DMS79 (cell line): ENCODE data around the gene MACROD2.
"Not testable (repeated sequence)": the region's sequence is repeated elsewhere in the genome, so short reads cannot be mapped to it uniquely, and the experiment has no call there.

Source experiments
- DNase-seq: peaks from one replicate; lab custom pipeline; 2025; lab: John Stamatoyannopoulos, UW

The MACROD2 gene

DNA sequence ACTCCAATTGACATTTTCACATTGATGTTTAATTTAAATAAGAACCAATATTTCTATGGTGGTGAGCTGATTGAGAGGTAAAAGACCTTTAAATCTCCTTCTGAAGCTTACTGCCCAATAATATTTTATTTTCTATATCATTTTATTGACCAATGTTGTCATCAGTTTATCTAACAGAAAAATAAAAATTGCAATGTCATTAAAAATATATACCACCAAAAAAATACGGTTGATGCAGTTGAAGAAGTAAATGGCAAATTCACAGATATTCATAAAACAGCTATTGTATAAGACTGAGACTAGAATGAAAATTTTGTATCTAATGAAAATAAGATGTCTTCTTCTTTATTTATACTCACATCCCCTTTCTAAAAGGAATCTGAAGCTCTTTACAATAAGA, 1375.1 kb downstream of the MACROD2 start:
- DNase-seq = no peak

GRCh38 chr20:15374682-15375081, 1379.4 kb downstream of the MACROD2 start:
- DNase-seq = no peak

DNA sequence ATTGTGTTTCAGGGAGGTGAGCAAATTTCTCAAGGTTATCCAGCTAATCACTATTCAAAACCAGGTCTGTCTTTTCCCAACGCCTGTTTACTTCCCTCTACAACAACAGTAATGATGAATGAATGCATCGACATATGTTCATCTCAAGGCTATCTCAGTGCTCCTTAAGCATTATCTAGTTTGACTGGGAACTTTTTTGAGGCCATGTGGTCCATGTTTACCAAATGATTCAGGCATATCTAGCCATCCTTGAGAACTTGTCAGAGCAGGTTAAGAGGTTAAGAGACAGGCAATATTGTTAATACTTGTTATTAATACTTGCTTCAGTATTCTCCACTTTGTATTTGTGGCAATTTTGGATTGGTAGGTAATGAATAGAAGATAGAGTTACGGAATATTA, 1380.5 kb downstream of the MACROD2 start:
- no peak for DNase-seq

GRCh38 chr20:15377603-15378002, 1382.3 kb downstream of the MACROD2 start:
- not testable (repeated sequence) for DNase-seq

- DNase-seq = no peak
These were observed 1382.8 kb downstream of the MACROD2 start for GRCh38 chr20:15378151-15378550.

- DNase-seq = no peak
These were observed 1384.5 kb downstream of the MACROD2 start for GRCh38 chr20:15379681-15380296.

GRCh38 chr20:15380770-15381169, 1385.5 kb downstream of the MACROD2 start:
- DNase-seq = no peak

GRCh38 chr20:15387228-15387627, 1391.9 kb downstream of the MACROD2 start:
- DNase-seq = no peak

GRCh38 chr20:15395457-15395856, 1400.1 kb downstream of the MACROD2 start:
- DNase-seq = no peak

DNA sequence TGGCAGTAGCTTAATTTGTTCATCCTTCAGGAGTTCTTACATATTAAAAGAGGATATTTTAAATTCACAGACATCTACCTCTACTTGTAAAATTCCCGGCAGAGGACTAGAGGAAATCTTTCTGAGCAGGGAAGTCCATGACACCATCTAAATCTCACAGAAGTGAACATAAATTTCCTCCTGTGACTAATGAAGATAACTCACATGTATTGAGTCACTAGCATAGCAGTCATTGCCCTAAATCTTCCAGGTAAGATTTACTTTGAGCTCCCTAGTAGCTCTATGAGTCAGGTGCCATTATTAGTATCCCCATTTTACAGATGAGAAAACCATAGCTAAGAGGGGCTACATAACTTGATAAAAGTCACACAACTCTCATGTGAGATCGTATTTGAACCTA, 1400.7 kb downstream of the MACROD2 start:
- no peak for DNase-seq

DNA sequence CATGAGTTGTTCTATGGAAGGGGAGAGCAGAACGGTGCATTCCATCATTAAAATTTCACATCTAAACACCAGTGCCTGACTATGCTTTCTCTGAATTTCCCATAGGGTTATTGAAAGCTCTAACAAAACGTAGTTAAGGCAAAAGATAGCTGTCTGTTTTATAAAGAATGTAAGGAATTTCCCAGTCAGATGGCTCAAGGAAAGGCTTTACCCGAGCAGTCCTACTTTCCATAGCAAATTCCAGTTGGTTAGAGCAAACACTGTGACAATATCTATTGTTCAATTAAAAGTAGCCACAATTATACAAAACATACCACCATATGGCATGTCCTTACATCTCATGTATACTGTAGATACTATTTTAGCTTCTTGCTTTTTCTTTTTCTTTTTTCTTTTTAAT, 1401.6 kb downstream of the MACROD2 start:
- no peak for DNase-seq

DNA sequence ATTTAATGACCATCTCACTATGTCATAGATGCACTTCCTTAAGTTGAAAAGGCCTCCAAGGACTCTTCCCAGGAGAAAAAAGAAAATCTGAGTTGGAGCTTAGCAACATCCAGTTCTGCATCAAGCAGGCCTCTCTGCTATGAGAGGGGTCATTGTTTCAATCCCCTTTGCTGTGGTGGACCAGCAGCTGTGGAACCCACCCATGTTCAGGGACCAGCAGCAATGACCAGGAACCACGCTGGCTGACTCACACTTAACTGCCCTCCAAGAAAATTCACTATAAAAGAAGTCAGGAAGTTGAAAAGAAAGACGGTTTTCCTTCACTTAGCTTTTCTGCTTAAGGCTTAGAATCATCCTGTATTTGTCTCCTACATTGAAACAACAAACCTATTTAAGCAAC, 1404.5 kb downstream of the MACROD2 start:
- DNase-seq = no peak

- DNase-seq = no peak
These were observed 1410.8 kb downstream of the MACROD2 start for GRCh38 chr20:15406072-15406471.

GRCh38 chr20:15411781-15412180, 1416.5 kb downstream of the MACROD2 start:
- no peak for DNase-seq

DNA sequence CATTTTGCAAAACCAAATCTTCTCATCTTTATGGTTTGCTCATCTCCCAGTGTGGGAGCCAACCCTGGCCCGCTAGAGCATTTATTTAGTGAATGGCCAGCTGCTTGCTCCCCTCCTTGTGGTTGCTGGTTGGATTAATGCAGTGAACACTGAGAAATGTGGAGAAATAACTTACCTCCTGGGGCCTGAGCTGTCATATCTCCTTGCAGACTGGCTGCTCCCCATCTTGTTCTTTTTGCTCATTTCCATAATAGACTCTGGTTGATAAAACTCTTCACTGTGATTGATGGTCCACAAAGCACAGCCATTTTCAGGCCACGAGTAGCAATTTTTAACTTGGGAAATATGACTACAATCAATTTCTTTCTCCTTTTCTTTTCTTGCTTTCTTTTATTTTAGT, 1420.6 kb downstream of the MACROD2 start:
- DNase-seq = no peak

- no peak for DNase-seq
These were observed 1424.5 kb downstream of the MACROD2 start for GRCh38 chr20:15419856-15420255.

DNA sequence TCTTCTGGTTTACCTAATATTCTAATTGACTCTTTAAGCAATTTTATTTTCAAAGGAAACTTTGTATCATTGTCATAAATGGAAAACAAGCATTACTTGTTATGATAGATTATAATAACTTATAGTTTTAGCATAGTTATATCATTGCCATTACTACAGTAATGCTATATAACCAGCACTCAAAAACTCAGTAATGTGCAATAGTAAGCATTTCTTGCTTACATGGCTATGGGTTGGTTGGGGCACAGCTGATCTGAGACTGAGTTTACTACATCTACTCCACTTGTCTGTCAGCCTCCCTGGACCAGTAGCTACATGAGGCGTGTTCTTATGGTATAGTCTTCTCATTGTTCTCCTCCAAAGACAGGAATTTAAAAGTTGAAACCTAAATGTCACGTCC, 1427.7 kb downstream of the MACROD2 start:
- DNase-seq = no peak

DNA sequence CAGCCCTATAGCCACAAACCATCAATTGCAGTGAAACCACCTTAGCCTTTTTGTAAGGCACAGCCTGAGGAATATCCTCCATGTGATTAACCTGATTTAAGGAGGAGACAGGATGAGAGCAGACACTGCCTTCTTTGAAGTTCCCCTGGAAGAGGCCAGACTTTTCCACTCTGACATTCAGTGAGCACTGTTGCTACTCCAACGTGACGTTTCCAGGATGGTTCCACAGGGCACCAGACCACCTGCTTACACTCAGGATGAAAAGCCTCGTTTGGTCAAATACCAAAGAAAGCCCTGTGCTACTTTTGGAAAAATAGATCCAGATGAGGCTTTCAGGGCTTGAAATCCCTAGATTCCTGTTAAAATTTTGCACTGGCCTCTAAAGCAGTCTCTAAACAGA, 1444.2 kb downstream of the MACROD2 start:
- DNase-seq = no peak

DNA sequence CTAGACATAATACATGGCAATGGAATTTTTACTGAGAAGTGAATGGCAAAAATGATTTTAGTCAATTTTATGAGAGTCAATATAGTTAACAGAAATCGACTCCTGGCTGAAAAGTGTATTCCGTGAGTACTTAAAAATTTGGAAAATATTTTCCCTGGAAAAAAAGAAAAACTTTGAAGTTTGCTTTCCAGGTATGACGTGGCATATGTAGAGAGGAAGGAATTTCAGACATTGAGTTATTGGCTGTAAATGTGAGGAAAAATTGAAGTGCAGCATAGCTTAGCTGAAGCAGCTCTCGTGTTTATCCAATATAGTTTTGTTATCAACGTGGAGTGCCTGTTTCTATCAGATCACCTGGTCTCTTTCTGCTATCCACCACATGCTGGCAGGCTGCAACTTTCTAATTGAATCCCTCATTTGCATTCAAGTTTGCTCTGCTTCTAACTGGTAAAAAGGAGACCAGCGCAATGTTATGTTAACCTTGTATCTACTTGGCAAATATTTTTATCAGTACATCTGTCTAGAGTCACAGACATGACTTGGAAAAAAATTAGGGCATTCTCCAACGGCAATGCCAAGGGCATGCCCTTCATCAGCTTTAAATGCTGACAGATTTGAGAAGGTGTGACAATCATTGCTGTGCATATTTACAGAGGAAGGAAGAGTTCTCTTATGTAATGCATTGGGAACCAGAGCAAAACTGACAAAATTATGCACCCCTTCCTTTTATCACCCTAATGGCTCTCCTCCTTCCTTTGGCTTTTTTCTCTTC, 1444.9 kb downstream of the MACROD2 start:
- no peak for DNase-seq

GRCh38 chr20:15445056-15445840, 1449.9 kb downstream of the MACROD2 start:
- DNase-seq = no peak

GRCh38 chr20:15446373-15446772, 1451.1 kb downstream of the MACROD2 start:
- no peak for DNase-seq

- no peak for DNase-seq
These were observed 1452.2 kb downstream of the MACROD2 start for GRCh38 chr20:15447549-15447948.

GRCh38 chr20:15449061-15449460, 1453.7 kb downstream of the MACROD2 start:
- no peak for DNase-seq
